CD14-positive monocyte (primary cell): Measurements from ENCODE around the gene ASTN1. TPM values are rescaled to one million over a fixed set of nuclear protein-coding genes. Genes with fewer than 3 reads are reported as not detected.

Experiments used
- DNase-seq, 3 donors: peaks; one replicate each; pipeline ENCODE4 v3.0.0-alpha.2; 2011 to 2022
- H2AFZ ChIP-seq: 2 replicates; pipeline ENCODE4 v1.6.0; 2012; ENCODE audit warnings: mild to moderate bottlenecking, low read depth, low read length, inconsistent platforms; ENCODE audit not compliant: insufficient read depth, poor library complexity, severe bottlenecking
- H3K27ac ChIP-seq, 2 donors: 1 replicate in 1 of 2; 2 replicates in 1 of 2; pipeline ENCODE4 v1.5.1; 2012 to 2013; ENCODE audit warnings: low read length in 2 of 2, control low read depth in 1 of 2, inconsistent platforms in 1 of 2, low read depth in 1 of 2, mild to moderate bottlenecking in 1 of 2
- H3K27me3 ChIP-seq, 2 donors: one replicate each; pipeline versions ENCODE4 v1.6.0 to v1.6.1; 2011 to 2013; ENCODE audit warnings: low read length in 2 of 2; ENCODE audit not compliant: control insufficient read depth in 2 of 2, insufficient read depth in 2 of 2
- H3K36me3 ChIP-seq, 2 donors: replicated peaks in 1 of 2; 1 replicate in 1 of 2; 2 replicates in 1 of 2; pipeline versions ENCODE4 v1.5.1 to v1.6.1; 2012 to 2013; ENCODE audit warnings: low read length in 2 of 2, control low read depth in 1 of 2, inconsistent platforms in 1 of 2, mild to moderate bottlenecking in 1 of 2; ENCODE audit not compliant: insufficient read depth in 2 of 2, control insufficient read depth in 1 of 2
- H3K4me1 ChIP-seq, 2 donors: 1 replicate in 1 of 2; 2 replicates in 1 of 2; pipeline versions ENCODE4 v1.5.1 to v1.6.1; 2012 to 2013; ENCODE audit warnings: low read length in 2 of 2, control low read depth in 1 of 2, inconsistent platforms in 1 of 2, mild to moderate bottlenecking in 1 of 2, moderate library complexity in 1 of 2; ENCODE audit not compliant: insufficient read depth in 2 of 2, control insufficient read depth in 1 of 2
- H3K4me2 ChIP-seq: replicated peaks from 2 replicates; pipeline ENCODE3; 2012; ENCODE audit warnings: low read length, moderate library complexity, mild to moderate bottlenecking; ENCODE audit not compliant: poor library complexity, severe bottlenecking; ENCODE audit errors: extremely low read depth
- H3K4me3 ChIP-seq, 3 experiments: fragments of 200-600 bp in 1 of 3; sonication (generic) in 1 of 3; replicated peaks in 1 of 3; 1 replicate in 2 of 3; 2 replicates in 1 of 3; pipeline ENCODE4 v1.5.1; 2011 to 2013; ENCODE audit warnings: low read length in 3 of 3, mild to moderate bottlenecking in 3 of 3, control low read depth in 2 of 3, low read depth in 2 of 3, inconsistent platforms in 1 of 3, moderate library complexity in 1 of 3
- H3K79me2 ChIP-seq: 2 replicates; pipeline ENCODE4 v1.6.0; 2012; ENCODE audit warnings: mild to moderate bottlenecking, control low read depth, inconsistent platforms, low read length, moderate library complexity; ENCODE audit not compliant: insufficient read depth
- H3K9ac ChIP-seq: 2 replicates; pipeline ENCODE4 v1.6.0; 2017; ENCODE audit warnings: low read length, mild to moderate bottlenecking; ENCODE audit not compliant: insufficient read depth, poor library complexity, severe bottlenecking
- H3K9me3 ChIP-seq, 2 donors: replicated peaks in 1 of 2; 1 replicate in 1 of 2; 2 replicates in 1 of 2; pipeline versions ENCODE4 v1.5.1 to v1.6.1; 2012 to 2013; ENCODE audit warnings: low read length in 2 of 2, control low read depth in 1 of 2; ENCODE audit not compliant: control insufficient read depth in 1 of 2, insufficient read depth in 1 of 2
- H4K20me1 ChIP-seq: 2 replicates; pipeline ENCODE4 v1.6.0; 2012; ENCODE audit warnings: mild to moderate bottlenecking, low read length, control low read depth, moderate library complexity; ENCODE audit not compliant: insufficient read depth
- H3K27ac Mint-ChIP-seq, 7 donors: one replicate each; pipeline ENCODE4 v1.8.0; 2020; ENCODE audit warnings: mild to moderate bottlenecking in 7 of 7, mixed read lengths in 7 of 7, moderate library complexity in 6 of 7, inconsistent platforms in 2 of 7
- H3K27me3 Mint-ChIP-seq, 3 donors: one replicate each; pipeline ENCODE4 v1.8.0; 2021 to 2022; ENCODE audit warnings: low read depth in 3 of 3, mild to moderate bottlenecking in 3 of 3, mixed read lengths in 3 of 3, moderate library complexity in 3 of 3, inconsistent platforms in 1 of 3
- H3K36me3 Mint-ChIP-seq, 2 donors: one replicate each; pipeline ENCODE4 v1.8.0; 2020; ENCODE audit warnings: mixed read lengths in 2 of 2, inconsistent platforms in 1 of 2, mild to moderate bottlenecking in 1 of 2
- H3K4me1 Mint-ChIP-seq: one replicate; pipeline ENCODE4 v1.8.0; 2020; ENCODE audit warnings: mild to moderate bottlenecking, mixed read lengths
- H3K4me3 Mint-ChIP-seq, 2 donors: one replicate each; pipeline ENCODE4 v1.8.0; 2020; ENCODE audit warnings: mild to moderate bottlenecking in 2 of 2, mixed read lengths in 2 of 2, moderate library complexity in 1 of 2
- H3K9me3 Mint-ChIP-seq, 7 donors: one replicate each; pipeline ENCODE4 v1.8.0; 2020 to 2022; ENCODE audit warnings: mixed read lengths in 7 of 7, mild to moderate bottlenecking in 6 of 7, moderate library complexity in 6 of 7, inconsistent platforms in 2 of 7
- WGBS: methylation state at CpG from one replicate; pipeline ENCODE4 v1.1.5; 2013; ENCODE audit warnings: missing lambda C conversion rate; ENCODE audit not compliant: insufficient coverage; 5-methylcytosine and 5-hydroxymethylcytosine counted together
- intact Hi-C, 2 donors: fragments of 100-400 bp; cut with micrococcal nuclease; formaldehyde crosslinking; loops; one replicate each; pipeline versions ENCODE4 v1.15.0 to v1.15.1; 2023
- polyA plus RNA-seq, 3 donors: library from polyadenylated mRNA; depleted of rRNA in 1 of 3; unstranded in 2 of 3; stranded (reverse) in 1 of 3; fragments of 300-500 nt in 2 of 3; fragments of >200 nt in 1 of 3; fragmentation: Illumina TruSeq in 2 of 3; gene quantifications; 1 replicate in 2 of 3; 2 replicates in 1 of 3; pipeline ENCODE4 v1.2.3, GENCODE V29; 2012 to 2021
- TF ChIP-seq, protein P1 (sequence below): fragments of 200-600 bp; IDR thresholded peaks from one replicate; pipeline ENCODE4 v1.8.0; 2022; ENCODE audit warnings: antibody characterized with exemption, mild to moderate bottlenecking

Gene ASTN1
- polyA plus RNA-seq, 3 donors: not detected

DNA sequence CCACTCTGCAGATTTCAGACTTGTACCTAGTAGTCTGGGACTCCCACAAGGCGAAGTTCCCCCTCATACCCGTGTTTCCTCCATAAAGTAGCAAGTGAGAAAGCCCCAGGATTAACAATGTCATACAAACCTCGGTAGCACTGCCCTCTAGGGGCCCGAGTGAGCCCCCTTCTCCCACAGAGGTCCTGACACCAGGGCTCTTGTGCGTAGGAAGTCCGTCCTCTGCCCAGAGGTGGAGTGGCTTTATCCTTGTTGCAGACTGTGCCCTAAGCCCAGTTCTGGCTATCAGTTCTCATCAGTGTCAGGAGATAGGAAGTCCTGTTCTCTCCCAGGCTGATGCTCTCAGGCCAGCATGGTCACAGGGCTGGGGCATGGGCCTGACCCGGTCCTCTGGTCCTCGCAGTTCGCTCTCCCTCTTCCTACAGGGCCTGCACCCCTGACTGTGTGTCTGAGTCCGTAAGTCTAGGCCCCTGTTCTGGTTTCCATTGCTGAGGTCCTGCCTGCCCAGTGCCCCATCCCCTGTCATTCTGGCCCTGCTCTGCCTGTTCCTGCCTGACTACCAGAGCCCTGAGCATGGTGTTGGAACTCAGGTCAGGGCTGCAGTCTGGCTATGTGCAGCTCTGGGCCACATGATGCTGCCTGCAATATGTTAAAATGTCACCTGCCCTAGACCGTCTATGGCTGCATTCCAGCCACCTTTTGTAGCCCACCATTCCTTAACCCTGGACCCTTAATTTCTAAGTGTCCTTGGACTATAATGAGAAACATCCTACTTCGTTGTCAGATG is 285.6 kb downstream of the ASTN1 start:
- Mint-ChIP-seq H3K4me1 (no peaks in the 10 kb centered on the region), H3K27ac (no peak overlapping the region), H3K27me3 (peaks cover 1 to 2% (median 2%) of the 10 kb centered on the region in 3 donors), H3K4me3 (no peak overlapping the region), H3K9me3 (no peaks in the 10 kb centered on the region), H3K36me3 (no peaks in the 10 kb centered on the region)
- WGBS: 84% methylated on average over 7 of the region's 12 CpGs
- Histone ChIP-seq H3K4me1 (no peaks in the 10 kb centered on the region), H3K9ac (no peak overlapping the region), H3K79me2 (no peaks in the 10 kb centered on the region), H3K4me3 (no peak overlapping the region), H3K4me2 (no peak overlapping the region), H2AFZ (no peak overlapping the region), H3K36me3 (no peaks in the 10 kb centered on the region), H4K20me1 (no peaks in the 10 kb centered on the region), H3K9me3 (no peaks in the 10 kb centered on the region), H3K27me3 (no peaks in the 10 kb centered on the region), H3K27ac (no peak overlapping the region)
- TF ChIP-seq, protein P1, sequence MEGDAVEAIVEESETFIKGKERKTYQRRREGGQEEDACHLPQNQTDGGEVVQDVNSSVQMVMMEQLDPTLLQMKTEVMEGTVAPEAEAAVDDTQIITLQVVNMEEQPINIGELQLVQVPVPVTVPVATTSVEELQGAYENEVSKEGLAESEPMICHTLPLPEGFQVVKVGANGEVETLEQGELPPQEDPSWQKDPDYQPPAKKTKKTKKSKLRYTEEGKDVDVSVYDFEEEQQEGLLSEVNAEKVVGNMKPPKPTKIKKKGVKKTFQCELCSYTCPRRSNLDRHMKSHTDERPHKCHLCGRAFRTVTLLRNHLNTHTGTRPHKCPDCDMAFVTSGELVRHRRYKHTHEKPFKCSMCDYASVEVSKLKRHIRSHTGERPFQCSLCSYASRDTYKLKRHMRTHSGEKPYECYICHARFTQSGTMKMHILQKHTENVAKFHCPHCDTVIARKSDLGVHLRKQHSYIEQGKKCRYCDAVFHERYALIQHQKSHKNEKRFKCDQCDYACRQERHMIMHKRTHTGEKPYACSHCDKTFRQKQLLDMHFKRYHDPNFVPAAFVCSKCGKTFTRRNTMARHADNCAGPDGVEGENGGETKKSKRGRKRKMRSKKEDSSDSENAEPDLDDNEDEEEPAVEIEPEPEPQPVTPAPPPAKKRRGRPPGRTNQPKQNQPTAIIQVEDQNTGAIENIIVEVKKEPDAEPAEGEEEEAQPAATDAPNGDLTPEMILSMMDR: no peak
- intact Hi-C loops: no loop called here
- no peak for DNase-seq

DNA sequence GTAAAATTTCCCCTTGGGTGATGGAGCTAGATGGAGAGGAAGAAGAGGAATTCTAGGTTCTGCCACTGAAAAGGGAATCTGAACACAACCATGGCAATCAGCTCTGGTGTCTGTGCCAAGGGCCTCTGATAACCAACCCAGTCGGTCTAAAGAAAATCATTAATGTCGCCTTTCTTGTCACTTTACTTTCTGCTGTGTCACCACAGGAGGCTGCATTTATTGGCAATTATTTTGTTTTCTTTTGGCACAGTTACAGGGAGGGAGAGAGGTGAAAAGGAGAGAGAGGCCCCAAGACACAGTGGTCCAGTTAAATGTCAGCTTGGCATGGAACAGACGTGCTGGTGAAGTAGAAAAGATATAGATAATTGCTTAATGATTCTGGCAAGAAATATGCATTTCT is 287.0 kb downstream of the ASTN1 start:
- no peak overlapping the region for H3K4me3 ChIP-seq
- no peaks in the 10 kb centered on the region for H3K9me3 ChIP-seq
- no peaks in the 10 kb centered on the region for H3K9me3 Mint-ChIP-seq
- H2AFZ ChIP-seq: no peak overlapping the region
- DNase-seq: no peak
- no peaks in the 10 kb centered on the region for H3K27me3 ChIP-seq
- intact Hi-C loops: no loop called here
- H4K20me1 ChIP-seq: no peaks in the 10 kb centered on the region
- no peak overlapping the region for H3K4me2 ChIP-seq
- WGBS: 100% methylated on average over 2 of the region's 3 CpGs
- H3K27me3 Mint-ChIP-seq: peaks cover 0 to 2% (median 2%) of the 10 kb centered on the region in 3 donors
- no peaks in the 10 kb centered on the region for H3K4me1 ChIP-seq
- no peak overlapping the region for H3K4me3 Mint-ChIP-seq
- H3K36me3 ChIP-seq: no peaks in the 10 kb centered on the region
- TF ChIP-seq, protein P1: no peak
- H3K27ac Mint-ChIP-seq: no peak overlapping the region
- no peak overlapping the region for H3K9ac ChIP-seq
- H3K79me2 ChIP-seq: no peaks in the 10 kb centered on the region
- H3K36me3 Mint-ChIP-seq: no peaks in the 10 kb centered on the region
- H3K27ac ChIP-seq: no peak overlapping the region
- no peaks in the 10 kb centered on the region for H3K4me1 Mint-ChIP-seq
